Loucy (cell line): ENCODE measurements around the gene LRRTM4.

Experiments
- CTCF ChIP-seq: fragments of 200-600 bp; sonication (generic); conservative IDR thresholded peaks from 2 replicates; pipeline ENCODE4 v1.5.1; 2014; ENCODE audit warnings: mild to moderate bottlenecking, antibody characterized with exemption, low read length
- EZH2phosphoT487 ChIP-seq: fragments of 200-600 bp; IDR thresholded peaks from 2 replicates; pipeline ENCODE4 v1.6.1; 2018; ENCODE audit warnings: antibody characterized with exemption, mild to moderate bottlenecking, moderate library complexity, borderline replicate concordance

GRCh38 chr2:77538031-77538430, 15.9 kb upstream of the LRRTM4 start:
- TF ChIP-seq CTCF = no peak
- TF ChIP-seq EZH2phosphoT487 = no peak
